WTC11 (cell line): Measurements from ENCODE around the gene RCE1. TPM values are rescaled to one million over a fixed set of nuclear protein-coding genes. Genes with fewer than 3 reads are reported as not detected.

Experiments used
- ATAC-seq: fragments of 200-7000 bp; cut with Tn5 transposase; 2 replicates; pipeline ENCODE4 v1.10.0; 2021; ENCODE audit warnings: mild to moderate bottlenecking, moderate library complexity
- CTCF ChIA-PET: fragments of 300-600 bp; sonication (Branson Sonifier 250); formaldehyde crosslinking; loops from one replicate; lab custom pipeline; 2021; ENCODE audit warnings: antibody characterized with exemption; lab: Charles Lee
- POLR2A ChIA-PET: fragments of 350-600 bp; sonication (Branson Sonifier 250); formaldehyde crosslinking; loops from one replicate; lab custom pipeline; 2021; ENCODE audit warnings: antibody characterized with exemption; lab: Charles Lee
- DNase-seq: peaks from one replicate; pipeline ENCODE4 v3.0.0; 2021; ENCODE audit warnings: low spot score
- H3K27ac Mint-ChIP-seq: 2 replicates; pipeline ENCODE4 v1.8.0; 2021; ENCODE audit warnings: mixed read lengths
- H3K27me3 Mint-ChIP-seq: 2 replicates; pipeline ENCODE4 v1.8.0; 2021; ENCODE audit warnings: low read depth, mild to moderate bottlenecking, moderate library complexity, mixed read lengths
- H3K36me3 Mint-ChIP-seq: 2 replicates; pipeline ENCODE4 v1.8.0; 2021; ENCODE audit warnings: mixed read lengths
- H3K4me1 Mint-ChIP-seq: 2 replicates; pipeline ENCODE4 v1.8.0; 2022; ENCODE audit warnings: mixed read lengths
- H3K4me3 Mint-ChIP-seq: 2 replicates; pipeline ENCODE4 v1.8.0; 2021; ENCODE audit warnings: mild to moderate bottlenecking, moderate library complexity, mixed read lengths
- H3K9me3 Mint-ChIP-seq: 2 replicates; pipeline ENCODE4 v1.8.0; 2021; ENCODE audit warnings: mixed read lengths
- AFF4 ChIP-seq: sonication (generic); formaldehyde crosslinking; IDR thresholded peaks from 2 replicates; pipeline ENCODE4 v1.8.1; 2023; ENCODE audit warnings: mild to moderate bottlenecking, missing genetic modification reagents, borderline replicate concordance
- ATF1 ChIP-seq: sonication (generic); formaldehyde crosslinking; IDR thresholded peaks from 2 replicates; pipeline ENCODE4 v1.8.1; 2023; ENCODE audit warnings: mild to moderate bottlenecking, moderate library complexity, missing genetic modification reagents
- ERG ChIP-seq: fragments of 250-450 bp; sonication (Bioruptor Pico); IDR thresholded peaks from 2 replicates; pipeline ENCODE4 v1.8.0; 2021; ENCODE audit warnings: mild to moderate bottlenecking
- FOXJ3 ChIP-seq: sonication (generic); formaldehyde crosslinking; IDR thresholded peaks from 2 replicates; pipeline ENCODE4 v1.9.0; 2021; ENCODE audit warnings: missing genetic modification reagents, mild to moderate bottlenecking, borderline replicate concordance
- GTF2I ChIP-seq: fragments of 250-450 bp; sonication (Bioruptor Pico); conservative IDR thresholded peaks from 2 replicates; pipeline ENCODE4 v1.4.0; 2021; ENCODE audit warnings: mild to moderate bottlenecking
- HMGA2 ChIP-seq: fragments of 250-450 bp; sonication (Bioruptor Pico); IDR thresholded peaks from 2 replicates; pipeline ENCODE4 v1.4.0; 2021; ENCODE audit warnings: mild to moderate bottlenecking, moderate library complexity
- HMGXB4 ChIP-seq: sonication (generic); formaldehyde crosslinking; IDR thresholded peaks from 2 replicates; pipeline ENCODE4 v1.8.1; 2023; ENCODE audit warnings: mild to moderate bottlenecking, moderate library complexity, missing genetic modification reagents
- IRF1 ChIP-seq: sonication (generic); formaldehyde crosslinking; IDR thresholded peaks from 2 replicates; pipeline ENCODE4 v1.8.0; 2023; ENCODE audit warnings: missing genetic modification reagents
- MXD4 ChIP-seq: fragments of 250-450 bp; sonication (Bioruptor Pico); IDR thresholded peaks from 2 replicates; pipeline ENCODE4 v1.8.0; 2021; ENCODE audit warnings: mild to moderate bottlenecking, moderate library complexity, borderline replicate concordance
- NFATC4 ChIP-seq: fragments of 250-450 bp; sonication (Bioruptor Pico); IDR thresholded peaks from 2 replicates; pipeline ENCODE4 v1.9.0; 2021; ENCODE audit warnings: mild to moderate bottlenecking
- NFE2L1 ChIP-seq: sonication (generic); formaldehyde crosslinking; IDR thresholded peaks from 2 replicates; pipeline ENCODE4 v1.8.1; 2023; ENCODE audit warnings: missing genetic modification reagents
- NFYB ChIP-seq: sonication (generic); formaldehyde crosslinking; conservative IDR thresholded peaks from 2 replicates; pipeline ENCODE4 v1.8.0; 2022; ENCODE audit warnings: low read depth, missing genetic modification reagents
- NR1H2 ChIP-seq: sonication (generic); formaldehyde crosslinking; IDR thresholded peaks from 2 replicates; pipeline ENCODE4 v1.9.0; 2021; ENCODE audit warnings: mild to moderate bottlenecking, moderate library complexity, missing genetic modification reagents
- NR2C2 ChIP-seq: sonication (generic); formaldehyde crosslinking; IDR thresholded peaks from 2 replicates; pipeline ENCODE4 v1.8.0; 2022; ENCODE audit warnings: mild to moderate bottlenecking, missing genetic modification reagents
- NR3C1 ChIP-seq: sonication (generic); formaldehyde crosslinking; conservative IDR thresholded peaks from 2 replicates; pipeline ENCODE4 v1.8.1; 2023; ENCODE audit warnings: low read depth, mild to moderate bottlenecking, missing genetic modification reagents
- SMAD4 ChIP-seq: sonication (generic); formaldehyde crosslinking; IDR thresholded peaks from 2 replicates; pipeline ENCODE4 v1.8.0; 2022; ENCODE audit warnings: mild to moderate bottlenecking, missing genetic modification reagents
- TCF7 ChIP-seq: sonication (generic); formaldehyde crosslinking; IDR thresholded peaks from 2 replicates; pipeline ENCODE4 v1.8.0; 2022; ENCODE audit warnings: mild to moderate bottlenecking, low read depth, missing genetic modification reagents, moderate library complexity
- ZNF121 ChIP-seq: sonication (generic); formaldehyde crosslinking; IDR thresholded peaks from 2 replicates; pipeline ENCODE4 v1.8.0; 2023; ENCODE audit warnings: missing genetic modification reagents
- ZNF263 ChIP-seq: sonication (generic); formaldehyde crosslinking; IDR thresholded peaks from 2 replicates; pipeline ENCODE4 v1.8.1; 2022; ENCODE audit warnings: low read depth, mild to moderate bottlenecking, moderate library complexity, missing genetic modification reagents
- ZNF317 ChIP-seq: sonication (generic); formaldehyde crosslinking; IDR thresholded peaks from 2 replicates; pipeline ENCODE4 v1.8.1; 2023; ENCODE audit warnings: low read depth, mild to moderate bottlenecking, moderate library complexity, missing genetic modification reagents, borderline replicate concordance
- ZNF396 ChIP-seq: fragments of 250-450 bp; sonication (Bioruptor Pico); IDR thresholded peaks from 2 replicates; pipeline ENCODE4 v1.8.0; 2021; ENCODE audit warnings: mild to moderate bottlenecking, moderate library complexity, borderline replicate concordance
- ZNF416 ChIP-seq: fragments of 250-450 bp; sonication (Bioruptor Pico); IDR thresholded peaks from 2 replicates; pipeline ENCODE4 v1.9.0; 2021; ENCODE audit warnings: mild to moderate bottlenecking, inconsistent platforms
- ZNF671 ChIP-seq: fragments of 250-450 bp; sonication (Bioruptor Pico); IDR thresholded peaks from 2 replicates; pipeline ENCODE4 v1.8.0; 2021; ENCODE audit warnings: mild to moderate bottlenecking
- total RNA-seq: library from RNA; stranded (reverse); gene quantifications from 3 replicates; pipeline ENCODE4 v1.2.3, GENCODE V29; 2021
- TF ChIP-seq, protein P1 (sequence below): sonication (generic); formaldehyde crosslinking; conservative IDR thresholded peaks from 2 replicates; pipeline ENCODE4 v1.8.1; 2022; ENCODE audit warnings: mild to moderate bottlenecking, missing genetic modification reagents
- TF ChIP-seq, protein P2 (sequence below): sonication (generic); formaldehyde crosslinking; IDR thresholded peaks from 2 replicates; pipeline ENCODE4 v1.8.1; 2022; ENCODE audit warnings: missing genetic modification reagents, borderline replicate concordance

The RCE1 gene
- total RNA-seq, 1 experiment from 2014 or later: 34.6 TPM

DNA sequence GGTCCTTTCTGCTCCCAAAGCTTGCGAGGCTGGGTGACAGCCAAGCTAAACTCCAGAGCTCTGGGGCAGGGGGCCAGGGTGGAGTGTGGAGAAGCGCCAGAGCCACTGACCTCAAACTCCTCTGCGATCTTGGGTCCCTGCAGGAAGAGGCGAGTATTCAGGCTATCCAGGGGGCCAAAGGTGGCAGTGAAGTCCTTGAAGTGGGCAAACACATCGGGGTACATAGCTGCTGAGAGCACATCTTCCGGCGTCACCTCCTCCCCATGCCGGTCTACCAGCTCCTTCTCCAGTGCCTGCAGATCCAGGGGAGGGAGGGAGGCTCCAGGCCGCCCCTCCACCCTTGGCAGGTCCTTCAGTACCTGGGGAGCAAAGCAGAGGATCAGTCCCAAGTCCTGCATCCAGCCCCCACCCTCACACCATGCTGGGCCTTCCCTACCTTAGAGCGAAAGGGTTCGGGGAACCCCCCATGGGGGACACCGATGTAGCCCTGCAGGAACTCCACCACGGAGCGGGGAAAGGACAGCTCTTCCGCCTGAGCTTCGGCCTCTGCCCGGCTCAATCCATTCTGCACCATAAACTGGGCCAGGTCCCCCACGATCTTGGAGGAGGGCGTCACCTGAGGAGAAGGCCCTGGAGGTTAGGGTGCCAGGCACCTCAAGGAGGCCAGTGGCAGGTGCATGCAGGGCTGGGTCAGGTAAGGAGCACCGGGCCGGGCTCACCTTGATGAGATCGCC, 6.4 kb downstream of the RCE1 start:
- no peak overlapping the region for H3K4me3 Mint-ChIP-seq
- H3K36me3 Mint-ChIP-seq: peaks cover 13% of the 10 kb centered on the region
- ATAC-seq (no peak), DNase-seq (no peak)
- H3K9me3 Mint-ChIP-seq: no peaks in the 10 kb centered on the region
- ChIA-PET POLR2A (no interaction called here), CTCF (interaction anchor here (0.8 to 2.1 kb wide), 2 partner anchors 34 to 126 kb away, joined by 3 to 7 read pairs; no protein-coding TSS in a partner anchor)
- H3K4me1 Mint-ChIP-seq: peaks cover 10% of the 10 kb centered on the region; the same call in 1 of the 2 replicates
- no peak overlapping the region for H3K27ac Mint-ChIP-seq
- H3K27me3 Mint-ChIP-seq: no peaks in the 10 kb centered on the region
- TF ChIP-seq TCF7 (no peak), ZNF396 (CRISPR knock-in tag) (no peak), IRF1 (CRISPR knock-in tag) (no peak), ERG (CRISPR knock-in tag) (no peak), GTF2I (CRISPR knock-in tag) (no peak), ZNF263 (no peak), AFF4 (no peak), NFE2L1 (CRISPR knock-in tag) (no peak), MXD4 (CRISPR knock-in tag) (no peak)
- TF ChIP-seq, protein P1, sequence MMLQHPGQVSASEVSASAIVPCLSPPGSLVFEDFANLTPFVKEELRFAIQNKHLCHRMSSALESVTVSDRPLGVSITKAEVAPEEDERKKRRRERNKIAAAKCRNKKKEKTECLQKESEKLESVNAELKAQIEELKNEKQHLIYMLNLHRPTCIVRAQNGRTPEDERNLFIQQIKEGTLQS: no peak

DNA sequence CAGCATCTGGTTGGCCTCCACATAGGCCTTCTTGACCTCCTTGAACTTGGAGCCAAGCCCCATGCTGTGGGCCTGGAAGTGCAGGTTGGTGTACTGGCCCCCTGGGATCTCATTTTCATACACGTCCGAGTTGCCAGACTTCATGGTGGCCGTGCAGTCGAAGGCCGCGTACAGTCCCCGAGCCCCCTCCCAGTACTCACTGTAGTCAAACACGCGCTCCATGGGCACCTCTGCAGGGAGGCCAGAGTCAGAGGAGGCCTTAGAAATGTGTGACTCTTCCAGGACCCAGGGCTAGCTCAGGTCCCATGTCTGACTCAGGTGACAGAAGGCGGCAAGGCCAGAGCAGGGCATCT, 7.0 kb downstream of the RCE1 start:
- no peaks in the 10 kb centered on the region for H3K27me3 Mint-ChIP-seq
- CTCF ChIA-PET: interaction anchor here (2.1 kb wide), 1 partner anchor 126 kb away, joined by 7 read pairs; no protein-coding TSS in a partner anchor
- H3K9me3 Mint-ChIP-seq: no peaks in the 10 kb centered on the region
- no peak overlapping the region for H3K4me3 Mint-ChIP-seq
- H3K27ac Mint-ChIP-seq: no peak overlapping the region
- peaks cover 8% of the 10 kb centered on the region for H3K36me3 Mint-ChIP-seq
- no peak for DNase-seq
- ATAC-seq: no peak
- H3K4me1 Mint-ChIP-seq: peaks cover 9% of the 10 kb centered on the region
- POLR2A ChIA-PET: no interaction called here
- TF ChIP-seq HMGA2 (CRISPR knock-in tag) (no peak), FOXJ3 (CRISPR knock-in tag) (no peak), NR1H2 (CRISPR knock-in tag) (no peak), ZNF317 (CRISPR knock-in tag) (no peak), NR3C1 (CRISPR knock-in tag) (no peak), NFYB (no peak), ZNF671 (CRISPR knock-in tag) (no peak), ERG (CRISPR knock-in tag) (no peak), ZNF416 (CRISPR knock-in tag) (no peak), ATF1 (no peak), NFATC4 (no peak), SMAD4 (CRISPR knock-in tag) (no peak), NR2C2 (CRISPR knock-in tag) (no peak), TCF7 (no peak), HMGXB4 (CRISPR knock-in tag) (no peak), ZNF121 (CRISPR knock-in tag) (no peak), NFE2L1 (CRISPR knock-in tag) (no peak)
- TF ChIP-seq, protein P2, sequence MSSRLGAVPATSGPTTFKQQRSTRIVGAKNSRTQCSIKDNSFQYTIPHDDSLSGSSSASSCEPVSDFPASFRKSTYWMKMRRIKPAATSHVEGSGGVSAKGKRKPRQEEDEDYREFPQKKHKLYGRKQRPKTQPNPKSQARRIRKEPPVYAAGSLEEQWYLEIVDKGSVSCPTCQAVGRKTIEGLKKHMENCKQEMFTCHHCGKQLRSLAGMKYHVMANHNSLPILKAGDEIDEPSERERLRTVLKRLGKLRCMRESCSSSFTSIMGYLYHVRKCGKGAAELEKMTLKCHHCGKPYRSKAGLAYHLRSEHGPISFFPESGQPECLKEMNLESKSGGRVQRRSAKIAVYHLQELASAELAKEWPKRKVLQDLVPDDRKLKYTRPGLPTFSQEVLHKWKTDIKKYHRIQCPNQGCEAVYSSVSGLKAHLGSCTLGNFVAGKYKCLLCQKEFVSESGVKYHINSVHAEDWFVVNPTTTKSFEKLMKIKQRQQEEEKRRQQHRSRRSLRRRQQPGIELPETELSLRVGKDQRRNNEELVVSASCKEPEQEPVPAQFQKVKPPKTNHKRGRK: no peak
